GM10266 (cell line): Measurements from ENCODE around the gene P3H2.
"Not testable (repeated sequence)": the region's sequence is repeated elsewhere in the genome, so short reads cannot be mapped to it uniquely, and the experiment has no call there.

Source experiments
- DNase-seq: peaks from one replicate; pipeline ENCODE4 v3.0.0; 2012; ENCODE audit errors: extremely low spot score
- CTCF ChIP-seq: IDR thresholded peaks from 2 replicates; pipeline ENCODE4 v1.5.1; 2012; ENCODE audit warnings: mild to moderate bottlenecking, low read depth; ENCODE audit not compliant: control insufficient read depth, insufficient read depth; ENCODE audit errors: missing control alignments

The P3H2 gene

GRCh38 chr3:190120269-190121060, at the start of gene P3H2:
P3H2 (minus strand) TSS chr3:190120897; CDS start chr3:190120731, 166 bp downstream.
- TF ChIP-seq CTCF: peak; percentile 53
- peak; percentile 88 for DNase-seq

- TF ChIP-seq CTCF: no peak
- no peak for DNase-seq
Measured at GRCh38 chr3:190169877-190170276, 49.2 kb upstream of the P3H2 start.

DNA sequence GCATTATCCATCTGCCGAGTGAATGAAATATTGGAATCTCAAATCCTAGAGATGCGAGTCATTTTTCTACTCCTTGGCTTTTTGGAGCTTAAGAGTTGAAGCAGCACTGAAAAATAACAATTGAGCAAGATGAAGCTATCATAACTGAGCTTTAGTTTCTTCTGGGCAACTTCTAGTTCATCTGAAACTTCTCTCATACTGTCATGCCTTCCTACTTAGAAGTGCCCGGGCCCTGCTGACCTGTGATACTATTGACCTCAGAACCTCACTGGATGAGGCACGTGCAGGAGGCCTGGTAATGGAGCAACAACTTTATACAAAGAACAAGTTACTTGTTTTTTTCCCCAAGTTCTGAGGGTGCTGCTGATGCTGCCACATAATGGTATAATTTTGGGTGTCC, 48.5 kb upstream of the P3H2 start:
- no peak for TF ChIP-seq CTCF
- DNase-seq: no peak

DNA sequence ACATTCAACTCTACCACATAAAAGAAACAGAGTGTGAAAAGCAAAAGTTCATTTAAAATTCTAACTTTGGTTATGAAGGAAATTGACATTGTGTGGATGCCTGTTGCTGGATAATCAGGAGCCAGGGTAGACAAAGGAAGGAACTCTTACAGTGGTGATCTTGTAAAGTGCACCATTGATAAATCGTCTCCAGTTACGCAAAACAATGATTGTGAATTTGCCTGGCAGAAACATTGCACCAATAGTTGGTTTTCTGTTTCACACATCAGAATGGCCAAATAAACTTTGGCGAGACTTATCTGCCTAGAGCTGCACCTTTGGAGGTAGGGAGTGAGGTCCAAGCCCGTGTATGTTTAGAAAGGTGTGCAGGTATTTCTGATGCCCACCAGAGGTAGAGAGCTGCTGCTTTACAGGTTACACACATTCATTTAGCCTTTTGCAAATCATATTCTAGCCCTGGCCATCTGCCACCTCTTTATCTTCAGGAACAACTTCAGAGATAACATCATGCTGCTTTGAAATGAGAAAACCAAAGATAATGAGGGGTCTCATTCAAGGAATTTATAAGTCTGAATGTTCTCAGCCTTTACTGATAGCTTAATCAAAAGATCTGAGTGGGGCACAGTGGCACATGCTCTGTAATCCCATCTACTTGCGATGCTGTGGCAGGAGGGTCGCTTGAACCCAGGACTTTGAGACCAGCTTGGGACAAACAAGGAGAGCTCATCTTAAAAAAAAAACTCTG, 47.4 kb upstream of the P3H2 start:
- no peak for TF ChIP-seq CTCF
- DNase-seq: no peak

GRCh38 chr3:190166948-190167347, 46.3 kb upstream of the P3H2 start:
- TF ChIP-seq CTCF: no peak
- no peak for DNase-seq

- no peak for DNase-seq
- no peak for TF ChIP-seq CTCF
Measured at GRCh38 chr3:190165253-190165652, 44.6 kb upstream of the P3H2 start.

- not testable (repeated sequence) for DNase-seq
Measured at GRCh38 chr3:190162013-190162412, 41.3 kb upstream of the P3H2 start.
